TTC549 (cell line): ENCODE data around the gene MYO19.
"Not testable (repeated sequence)": the region's sequence is repeated elsewhere in the genome, so short reads cannot be mapped to it uniquely, and the experiment has no call there.

Experiments used
- FAIRE-seq: peaks from 2 replicates; lab custom pipeline; 2012; peaks lifted over from hg19 to GRCh38; lab: Jason Lieb, UNC

The MYO19 gene

DNA sequence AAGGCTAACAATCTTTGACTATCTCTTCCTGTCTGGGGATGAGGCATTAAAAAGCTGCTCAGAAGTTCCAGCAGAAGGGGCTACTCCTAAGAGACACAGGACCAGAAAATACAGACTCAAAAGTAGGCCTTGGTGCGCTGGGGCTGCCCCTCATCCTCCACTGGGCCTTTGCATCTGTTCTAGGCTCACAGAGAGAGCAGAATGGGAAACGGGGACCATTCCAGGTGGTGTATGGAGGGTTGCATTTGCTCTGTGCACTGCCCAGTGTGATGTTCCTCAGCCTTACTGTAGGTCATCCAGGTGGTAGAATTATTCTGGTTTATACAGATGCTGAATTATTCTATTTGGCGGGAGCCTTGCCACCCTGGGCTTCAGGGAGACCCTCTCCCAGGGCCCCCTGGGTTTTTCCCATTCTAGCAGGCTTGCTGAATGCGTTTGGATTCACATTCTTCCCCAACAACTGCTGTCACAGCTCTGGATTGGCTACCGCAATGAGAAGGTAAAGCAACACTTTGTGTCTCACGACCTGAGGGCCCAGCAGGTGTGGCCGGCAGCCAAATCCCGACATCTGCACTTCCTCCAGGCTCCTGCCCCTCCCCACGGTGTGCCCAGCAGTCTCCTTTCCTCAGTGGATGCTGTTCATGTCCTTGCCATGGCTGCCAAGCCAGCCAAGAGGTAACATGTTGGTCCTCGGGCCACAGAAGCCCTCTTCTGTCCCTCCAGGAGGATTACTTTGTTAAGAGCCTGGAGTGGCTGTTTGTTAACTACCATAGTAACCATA is 73.1 kb downstream of the MYO19 start:
- no peak for FAIRE-seq

DNA sequence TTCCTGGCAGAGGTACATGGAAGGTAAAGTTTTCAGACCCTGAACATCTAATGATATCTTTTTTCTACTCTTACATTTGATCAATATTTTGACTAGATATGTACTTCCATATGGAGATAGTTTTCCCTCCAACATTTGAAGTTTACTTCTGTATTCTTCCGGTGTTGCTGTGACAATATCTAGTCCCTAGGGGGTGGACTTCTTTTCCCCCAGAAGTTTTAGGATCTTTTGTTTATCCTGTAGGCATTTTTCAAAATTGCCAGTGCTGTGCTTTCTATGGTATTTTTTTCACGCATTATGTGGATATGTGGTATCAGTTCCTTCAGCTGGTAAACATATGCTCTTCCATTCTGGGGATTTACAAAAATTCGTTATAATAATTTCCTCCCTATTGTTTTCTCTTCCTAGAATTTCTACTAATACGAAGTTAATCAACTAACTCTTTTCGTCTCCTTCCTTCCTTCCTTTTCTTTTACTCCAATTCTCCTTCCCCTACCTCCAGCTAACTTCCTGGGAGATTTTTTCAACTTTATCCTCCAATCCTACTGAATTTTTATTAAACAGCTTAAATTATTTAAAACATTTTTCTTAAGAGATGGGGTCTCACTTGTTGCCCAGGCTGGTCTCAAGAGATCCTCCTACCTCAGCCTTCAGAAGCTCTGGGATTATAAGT is 74.3 kb downstream of the MYO19 start:
- FAIRE-seq, result no peak

GRCh38 chr17:36459601-36460000 is 75.1 kb downstream of the MYO19 start:
- no peak for FAIRE-seq

GRCh38 chr17:36459045-36459444 is 75.6 kb downstream of the MYO19 start:
- no peak for FAIRE-seq

DNA sequence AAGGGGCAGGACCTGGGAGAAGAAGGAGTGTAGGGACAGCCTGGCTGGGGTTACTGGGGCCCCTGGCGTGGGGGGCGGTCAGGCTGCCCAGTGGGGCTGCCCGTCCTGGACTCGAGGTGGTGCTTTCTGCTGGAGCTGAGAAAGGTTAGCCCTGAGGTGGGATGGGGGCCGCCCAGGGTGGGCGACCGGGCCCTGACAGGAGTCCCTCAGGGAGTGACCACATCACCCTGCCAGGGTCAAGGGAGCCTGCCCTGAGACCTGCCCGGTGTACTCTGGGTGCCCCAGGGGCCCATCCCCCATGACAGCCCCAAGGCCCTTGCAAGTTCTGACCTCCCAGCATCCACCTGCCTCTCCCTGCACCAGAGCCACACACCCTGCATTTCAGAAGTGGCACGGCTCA is 77.0 kb downstream of the MYO19 start:
- not testable (repeated sequence) for FAIRE-seq

- FAIRE-seq, result not testable (repeated sequence)
These were observed 81.8 kb downstream of the MYO19 start for GRCh38 chr17:36452888-36453287.

- FAIRE-seq, result not testable (repeated sequence)
These were observed 84.7 kb downstream of the MYO19 start for GRCh38 chr17:36449997-36450396.
